SK-N-SH treated with all-trans-retinoic acid at 6 μM for 48 hours (cell line): ENCODE data around the gene STK35.

Experiments used
- ATAC-seq: fragments of 200-7000 bp; cut with Tn5 transposase; 3 replicates; pipeline ENCODE4 v1.9.1; 2020; ENCODE audit warnings: mild to moderate bottlenecking, moderate library complexity
- ARNTL ChIP-seq: fragments of 450-650 bp; formaldehyde crosslinking; IDR thresholded peaks from 2 replicates; pipeline ENCODE4 v1.5.0; 2020; ENCODE audit warnings: low read depth, mild to moderate bottlenecking, moderate library complexity, borderline replicate concordance
- BACH2 ChIP-seq: fragments of 250-450 bp; sonication (Bioruptor Pico); IDR thresholded peaks from 2 replicates; pipeline ENCODE4 v1.9.0; 2021; ENCODE audit warnings: mild to moderate bottlenecking, borderline replicate concordance
- CSDC2 ChIP-seq: fragments of 250-450 bp; sonication (Bioruptor Pico); IDR thresholded peaks from 2 replicates; pipeline ENCODE4 v1.5.0; 2020; ENCODE audit warnings: mild to moderate bottlenecking, moderate library complexity
- CSRNP3 ChIP-seq: fragments of 250-450 bp; sonication (Bioruptor Pico); IDR thresholded peaks from 2 replicates; pipeline ENCODE4 v1.5.1; 2021; ENCODE audit warnings: mild to moderate bottlenecking, moderate library complexity
- ESRRG ChIP-seq: fragments of 250-450 bp; sonication (Bioruptor Pico); IDR thresholded peaks from 2 replicates; pipeline ENCODE4 v1.6.1; 2021; ENCODE audit warnings: mild to moderate bottlenecking
- GLIS3 ChIP-seq: fragments of 250-450 bp; sonication (Bioruptor Pico); IDR thresholded peaks from 2 replicates; pipeline ENCODE4 v1.5.0; 2020; ENCODE audit warnings: mild to moderate bottlenecking, moderate library complexity
- ISL1 ChIP-seq: fragments of 250-450 bp; sonication (Bioruptor Pico); IDR thresholded peaks from 2 replicates; pipeline ENCODE4 v2.1.2; 2022; ENCODE audit warnings: mild to moderate bottlenecking, moderate library complexity
- OSR1 ChIP-seq: fragments of 250-450 bp; sonication (Bioruptor Pico); IDR thresholded peaks from 2 replicates; pipeline ENCODE4 v1.8.0; 2022; ENCODE audit warnings: moderate library complexity, mild to moderate bottlenecking, inconsistent platforms
- PATZ1 ChIP-seq: fragments of 250-450 bp; sonication (Bioruptor Pico); IDR thresholded peaks from 2 replicates; pipeline ENCODE4 v1.8.0; 2020; ENCODE audit warnings: mild to moderate bottlenecking, moderate library complexity, borderline replicate concordance
- PPARA ChIP-seq: fragments of 250-450 bp; sonication (Bioruptor Pico); IDR thresholded peaks from 2 replicates; pipeline ENCODE4 v1.5.0; 2020; ENCODE audit warnings: mild to moderate bottlenecking, borderline replicate concordance
- RARB ChIP-seq: fragments of 250-450 bp; sonication (Bioruptor Pico); IDR thresholded peaks from 2 replicates; pipeline ENCODE4 v1.8.0; 2021; ENCODE audit warnings: mild to moderate bottlenecking, moderate library complexity
- SNAI2 ChIP-seq: fragments of 250-450 bp; sonication (Bioruptor Pico); IDR thresholded peaks from 2 replicates; pipeline ENCODE4 v1.5.0; 2020; ENCODE audit warnings: mild to moderate bottlenecking, moderate library complexity
- TCF4 ChIP-seq: fragments of 250-450 bp; sonication (Bioruptor Pico); IDR thresholded peaks from 2 replicates; pipeline ENCODE4 v1.8.0; 2021; ENCODE audit warnings: mild to moderate bottlenecking, moderate library complexity, borderline replicate concordance
- TOX ChIP-seq: fragments of 250-450 bp; sonication (Bioruptor Pico); IDR thresholded peaks from 2 replicates; pipeline ENCODE4 v1.8.0; 2021; ENCODE audit warnings: mild to moderate bottlenecking, moderate library complexity, borderline replicate concordance
- ZC3H10 ChIP-seq: fragments of 250-450 bp; sonication (Bioruptor Pico); IDR thresholded peaks from 2 replicates; pipeline ENCODE4 v1.5.1; 2021; ENCODE audit warnings: mild to moderate bottlenecking, moderate library complexity
- ZFP3 ChIP-seq: fragments of 250-450 bp; sonication (Bioruptor Pico); IDR thresholded peaks from 2 replicates; pipeline ENCODE4 v1.5.0; 2020; ENCODE audit warnings: mild to moderate bottlenecking, moderate library complexity
- ZFP30 ChIP-seq: fragments of 450-650 bp; formaldehyde crosslinking; IDR thresholded peaks from 2 replicates; pipeline ENCODE4 v1.5.0; 2022; ENCODE audit warnings: mild to moderate bottlenecking, moderate library complexity
- ZNF565 ChIP-seq: fragments of 450-650 bp; formaldehyde crosslinking; conservative IDR thresholded peaks from 2 replicates; pipeline ENCODE4 v1.5.0; 2020; ENCODE audit warnings: low read depth, mild to moderate bottlenecking, moderate library complexity
- ZNF8 ChIP-seq: fragments of 450-650 bp; formaldehyde crosslinking; IDR thresholded peaks from 2 replicates; pipeline ENCODE4 v1.5.0; 2020; ENCODE audit warnings: mild to moderate bottlenecking, moderate library complexity
- TF ChIP-seq, protein P1 (sequence below): fragments of 250-450 bp; sonication (Bioruptor Pico); IDR thresholded peaks from 2 replicates; pipeline ENCODE4 v1.5.0; 2020; ENCODE audit warnings: mild to moderate bottlenecking, moderate library complexity
- TF ChIP-seq, protein P2 (sequence below): fragments of 250-450 bp; sonication (Bioruptor Pico); IDR thresholded peaks from 2 replicates; pipeline ENCODE4 v1.5.1; 2020; ENCODE audit warnings: low read depth, mild to moderate bottlenecking, moderate library complexity

The STK35 gene

GRCh38 chr20:2151858-2152281 is 50.2 kb downstream of the STK35 start:
- no peak for TF ChIP-seq ZFP3 (CRISPR knock-in tag)
- no peak for TF ChIP-seq BACH2
- TF ChIP-seq PPARA (CRISPR knock-in tag): no peak
- TF ChIP-seq ZC3H10: no peak
- TF ChIP-seq, protein P1, sequence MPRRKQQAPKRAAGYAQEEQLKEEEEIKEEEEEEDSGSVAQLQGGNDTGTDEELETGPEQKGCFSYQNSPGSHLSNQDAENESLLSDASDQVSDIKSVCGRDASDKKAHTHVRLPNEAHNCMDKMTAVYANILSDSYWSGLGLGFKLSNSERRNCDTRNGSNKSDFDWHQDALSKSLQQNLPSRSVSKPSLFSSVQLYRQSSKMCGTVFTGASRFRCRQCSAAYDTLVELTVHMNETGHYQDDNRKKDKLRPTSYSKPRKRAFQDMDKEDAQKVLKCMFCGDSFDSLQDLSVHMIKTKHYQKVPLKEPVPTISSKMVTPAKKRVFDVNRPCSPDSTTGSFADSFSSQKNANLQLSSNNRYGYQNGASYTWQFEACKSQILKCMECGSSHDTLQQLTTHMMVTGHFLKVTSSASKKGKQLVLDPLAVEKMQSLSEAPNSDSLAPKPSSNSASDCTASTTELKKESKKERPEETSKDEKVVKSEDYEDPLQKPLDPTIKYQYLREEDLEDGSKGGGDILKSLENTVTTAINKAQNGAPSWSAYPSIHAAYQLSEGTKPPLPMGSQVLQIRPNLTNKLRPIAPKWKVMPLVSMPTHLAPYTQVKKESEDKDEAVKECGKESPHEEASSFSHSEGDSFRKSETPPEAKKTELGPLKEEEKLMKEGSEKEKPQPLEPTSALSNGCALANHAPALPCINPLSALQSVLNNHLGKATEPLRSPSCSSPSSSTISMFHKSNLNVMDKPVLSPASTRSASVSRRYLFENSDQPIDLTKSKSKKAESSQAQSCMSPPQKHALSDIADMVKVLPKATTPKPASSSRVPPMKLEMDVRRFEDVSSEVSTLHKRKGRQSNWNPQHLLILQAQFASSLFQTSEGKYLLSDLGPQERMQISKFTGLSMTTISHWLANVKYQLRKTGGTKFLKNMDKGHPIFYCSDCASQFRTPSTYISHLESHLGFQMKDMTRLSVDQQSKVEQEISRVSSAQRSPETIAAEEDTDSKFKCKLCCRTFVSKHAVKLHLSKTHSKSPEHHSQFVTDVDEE (CRISPR knock-in tag): no peak
- peak; percentile 88 for ATAC-seq

GRCh38 chr20:2152317-2152716 is 50.7 kb downstream of the STK35 start:
- ATAC-seq: peak; percentile 9; the same call in 2 of the 3 replicates

GRCh38 chr20:2153326-2153725 is 51.7 kb downstream of the STK35 start:
- TF ChIP-seq PATZ1 (CRISPR knock-in tag) (no peak), ZFP30 (CRISPR knock-in tag) (no peak), PPARA (CRISPR knock-in tag) (no peak), RARB (no peak), ZNF565 (CRISPR knock-in tag) (no peak), BACH2 (no peak), ZC3H10 (no peak), OSR1 (no peak), ZNF8 (CRISPR knock-in tag) (no peak), ZFP3 (CRISPR knock-in tag) (no peak), SNAI2 (CRISPR knock-in tag) (no peak)
- no peak for ATAC-seq

More at GRCh38 chr20:2152317-2152716, 50.7 kb downstream of the STK35 start:
- TF ChIP-seq ZFP3 (CRISPR knock-in tag) (no peak), ESRRG (no peak), ZFP30 (CRISPR knock-in tag) (no peak), SNAI2 (CRISPR knock-in tag) (no peak), OSR1 (no peak), RARB (no peak), ARNTL (CRISPR knock-in tag) (no peak), ISL1 (CRISPR knock-in tag) (no peak), ZNF8 (CRISPR knock-in tag) (no peak), GLIS3 (CRISPR knock-in tag) (no peak), BACH2 (no peak), CSRNP3 (no peak), CSDC2 (CRISPR knock-in tag) (no peak), TOX (no peak), PATZ1 (CRISPR knock-in tag) (no peak), TCF4 (CRISPR knock-in tag) (no peak)
- TF ChIP-seq, protein P2, sequence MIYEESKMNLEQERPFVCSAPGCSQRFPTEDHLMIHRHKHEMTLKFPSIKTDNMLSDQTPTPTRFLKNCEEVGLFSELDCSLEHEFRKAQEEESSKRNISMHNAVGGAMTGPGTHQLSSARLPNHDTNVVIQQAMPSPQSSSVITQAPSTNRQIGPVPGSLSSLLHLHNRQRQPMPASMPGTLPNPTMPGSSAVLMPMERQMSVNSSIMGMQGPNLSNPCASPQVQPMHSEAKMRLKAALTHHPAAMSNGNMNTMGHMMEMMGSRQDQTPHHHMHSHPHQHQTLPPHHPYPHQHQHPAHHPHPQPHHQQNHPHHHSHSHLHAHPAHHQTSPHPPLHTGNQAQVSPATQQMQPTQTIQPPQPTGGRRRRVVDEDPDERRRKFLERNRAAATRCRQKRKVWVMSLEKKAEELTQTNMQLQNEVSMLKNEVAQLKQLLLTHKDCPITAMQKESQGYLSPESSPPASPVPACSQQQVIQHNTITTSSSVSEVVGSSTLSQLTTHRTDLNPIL: no peak
